ENCODE data around the gene RBP5.

The RBP5 gene, protein sequence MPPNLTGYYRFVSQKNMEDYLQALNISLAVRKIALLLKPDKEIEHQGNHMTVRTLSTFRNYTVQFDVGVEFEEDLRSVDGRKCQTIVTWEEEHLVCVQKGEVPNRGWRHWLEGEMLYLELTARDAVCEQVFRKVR

DNA sequence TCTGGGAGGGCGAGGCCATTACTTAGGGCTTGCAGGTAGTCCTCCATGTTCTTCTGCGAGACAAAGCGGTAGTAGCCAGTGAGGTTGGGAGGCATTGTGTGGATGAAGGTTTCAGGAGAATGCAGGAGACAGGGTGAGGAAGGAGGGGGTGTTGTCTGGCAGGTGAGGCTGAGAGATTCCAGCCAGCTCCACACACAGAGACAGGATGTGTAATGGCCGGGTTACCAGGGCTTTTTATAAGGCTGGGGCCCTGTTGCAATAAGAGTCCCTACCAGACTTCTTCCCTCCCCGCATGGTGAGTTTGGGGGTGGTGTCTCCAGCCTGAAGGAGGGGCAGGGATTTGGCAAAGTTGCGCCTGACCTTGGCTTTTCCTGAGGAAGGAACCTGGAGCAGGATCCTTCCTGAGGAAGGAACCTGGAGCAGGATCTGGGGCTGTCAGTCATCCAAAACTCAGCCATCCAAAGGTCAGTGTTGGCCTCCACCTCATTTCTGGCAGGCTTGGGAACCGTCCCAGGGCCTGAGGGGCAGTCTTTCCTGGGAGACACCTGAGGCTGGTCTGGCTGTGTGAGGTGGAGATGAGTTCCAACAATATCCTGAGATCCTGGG lies at the start of gene RBP5:
Gene RBP5, minus strand, starts transcription at position 209 of the 606 bp plus-strand sequence. Its CDS starts 114 bp downstream, at position 95.
- DNase-seq: no peak

DNA sequence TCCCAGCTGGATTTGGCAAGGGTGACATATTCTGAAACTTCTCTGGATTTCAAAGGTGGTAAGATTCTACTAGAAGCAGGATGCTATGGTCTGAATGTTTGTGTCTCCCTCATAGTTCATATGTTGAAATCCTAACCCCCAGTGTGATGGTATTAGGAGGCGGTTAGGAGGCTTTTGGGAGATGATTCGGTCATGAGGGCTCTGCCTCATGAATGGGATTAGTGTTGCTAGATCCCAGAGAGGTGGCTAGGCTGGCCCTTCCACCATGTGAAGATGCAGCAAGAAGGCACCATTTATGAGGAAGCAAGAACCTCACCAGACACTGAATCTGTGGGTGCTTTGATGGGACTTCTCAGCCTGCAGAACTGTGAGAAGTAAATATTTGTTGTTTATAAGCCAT lies 49.8 kb upstream of the RBP5 start:
- DNase-seq: no peak

GRCh38 chr12:7176595-7176994 lies 47.9 kb upstream of the RBP5 start:
- DNase-seq: no peak

GRCh38 chr12:7175493-7175892 lies 46.8 kb upstream of the RBP5 start:
- DNase-seq: no peak

GRCh38 chr12:7171854-7172253 lies 43.2 kb upstream of the RBP5 start:
- no peak for DNase-seq

- DNase-seq: no peak
These were observed 41.3 kb upstream of the RBP5 start for GRCh38 chr12:7169951-7170350.

DNA sequence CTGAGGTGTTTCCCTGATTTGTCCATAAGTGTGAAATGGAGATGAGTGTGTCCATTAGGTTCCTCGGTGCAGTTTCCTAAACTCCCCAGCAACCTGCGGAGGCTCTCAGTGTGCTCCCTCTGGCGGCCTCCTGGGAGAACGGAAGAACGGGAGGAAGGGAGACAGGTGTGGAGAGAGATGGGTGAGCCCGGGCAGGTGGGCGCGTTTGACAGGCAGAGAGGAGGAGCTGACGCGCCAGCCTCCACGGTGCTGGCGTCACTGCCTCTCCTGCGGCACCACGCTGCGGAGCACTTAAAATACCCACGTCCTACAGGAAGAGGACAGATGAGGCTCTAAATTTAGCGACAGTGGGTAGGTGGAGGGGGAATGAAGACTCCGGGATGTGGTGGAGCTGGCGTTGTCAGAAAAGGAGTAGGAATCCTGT lies 34.0 kb upstream of the RBP5 start:
- no peak for DNase-seq

GRCh38 chr12:7161811-7162210 lies 33.1 kb upstream of the RBP5 start:
- no peak for DNase-seq

- DNase-seq: no peak
These were observed 32.6 kb upstream of the RBP5 start for GRCh38 chr12:7161327-7161726.

GRCh38 chr12:7160183-7160582 lies 31.5 kb upstream of the RBP5 start:
- DNase-seq: no peak

GRCh38 chr12:7158781-7159609 lies 30.3 kb upstream of the RBP5 start:
- DNase-seq: no peak

DNA sequence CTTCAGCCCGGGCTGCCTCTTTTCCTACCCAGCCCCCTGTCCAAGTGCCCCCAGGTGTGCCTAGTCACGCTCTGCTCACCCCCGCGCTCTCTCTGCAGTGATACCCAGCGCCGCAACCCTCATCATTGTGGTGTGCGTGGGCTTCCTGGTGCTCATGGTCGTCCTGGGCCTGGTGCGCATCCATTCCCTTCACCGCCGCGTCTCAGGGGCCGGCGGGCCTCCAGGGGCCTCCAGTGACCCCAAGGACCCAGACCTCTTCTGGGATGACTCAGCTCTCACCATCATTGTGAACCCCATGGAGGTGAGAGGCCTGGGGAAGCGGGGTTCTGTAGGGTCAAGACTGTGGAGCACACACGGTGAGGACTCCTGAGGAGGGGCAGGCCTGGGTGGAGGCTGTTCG lies 28.7 kb upstream of the RBP5 start:
- DNase-seq: no peak

DNA sequence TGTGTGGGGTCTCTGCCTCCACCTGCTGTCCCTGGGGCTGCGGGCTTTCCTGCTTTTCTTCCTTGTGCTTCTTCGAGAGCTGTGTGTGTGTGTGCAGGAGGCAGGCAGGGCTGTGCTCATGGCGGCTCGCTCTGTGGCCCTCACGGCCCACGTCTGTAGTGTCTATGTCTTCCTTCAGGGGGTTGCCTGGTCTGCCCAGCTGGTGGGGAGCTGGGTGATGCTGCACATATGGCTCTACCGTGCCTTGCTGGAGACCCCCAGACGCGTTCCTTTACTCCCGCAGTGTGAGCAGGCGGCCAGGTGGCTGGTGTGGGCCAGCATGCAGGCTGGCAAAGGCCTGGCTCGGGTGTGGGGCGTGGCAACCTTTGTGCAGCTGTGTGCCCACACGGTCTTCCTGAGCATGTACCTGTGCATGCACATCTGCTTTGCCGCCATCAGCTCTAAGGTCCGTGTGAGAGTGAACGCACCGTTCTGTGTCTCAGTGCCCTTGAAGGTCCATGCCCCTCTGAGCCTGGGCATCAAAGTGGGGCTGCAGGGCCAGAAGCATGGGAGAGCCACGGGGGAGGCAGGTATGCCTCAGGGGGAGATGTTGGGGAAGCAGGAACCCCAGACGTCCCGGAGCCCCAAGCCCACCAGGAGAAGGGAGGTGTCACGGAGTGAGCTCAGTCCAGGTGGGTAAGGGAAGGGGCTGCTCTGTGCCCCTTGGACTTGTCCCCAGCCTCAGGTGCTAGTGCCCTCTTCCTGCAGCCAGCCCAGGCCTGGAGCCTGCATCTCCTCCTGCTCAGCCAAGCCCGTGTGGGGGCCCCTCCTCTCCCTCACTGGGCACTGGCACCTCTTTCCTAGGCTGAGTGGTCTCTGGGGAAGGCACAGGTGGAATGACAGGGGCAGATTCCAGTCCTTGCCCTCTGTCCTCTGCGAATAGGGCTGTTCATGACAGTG lies 27.8 kb upstream of the RBP5 start:
- DNase-seq: no peak

- DNase-seq: no peak
These were observed 26.9 kb upstream of the RBP5 start for GRCh38 chr12:7155471-7156034.

- DNase-seq: no peak
These were observed 26.3 kb upstream of the RBP5 start for GRCh38 chr12:7154901-7155470.

DNA sequence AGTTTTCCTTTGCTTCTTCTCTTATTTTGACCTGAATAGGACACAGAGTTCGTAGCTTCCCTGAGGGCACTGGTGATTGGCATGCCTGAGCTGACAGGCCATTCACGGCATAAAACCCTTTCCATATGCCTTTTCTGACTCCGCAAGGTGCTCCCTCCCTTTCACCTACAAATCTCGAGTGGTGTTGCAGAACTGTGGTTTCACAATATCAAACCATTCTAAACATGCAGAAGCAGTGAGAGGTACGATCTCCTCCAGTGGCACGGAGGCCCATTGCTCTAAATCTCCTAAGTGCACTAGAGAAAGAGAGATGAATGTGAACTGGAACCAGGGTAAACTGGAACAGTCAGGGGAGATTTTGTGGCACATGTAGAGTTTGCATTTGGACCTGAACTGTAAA lies 25.4 kb upstream of the RBP5 start:
- no peak for DNase-seq

DNA sequence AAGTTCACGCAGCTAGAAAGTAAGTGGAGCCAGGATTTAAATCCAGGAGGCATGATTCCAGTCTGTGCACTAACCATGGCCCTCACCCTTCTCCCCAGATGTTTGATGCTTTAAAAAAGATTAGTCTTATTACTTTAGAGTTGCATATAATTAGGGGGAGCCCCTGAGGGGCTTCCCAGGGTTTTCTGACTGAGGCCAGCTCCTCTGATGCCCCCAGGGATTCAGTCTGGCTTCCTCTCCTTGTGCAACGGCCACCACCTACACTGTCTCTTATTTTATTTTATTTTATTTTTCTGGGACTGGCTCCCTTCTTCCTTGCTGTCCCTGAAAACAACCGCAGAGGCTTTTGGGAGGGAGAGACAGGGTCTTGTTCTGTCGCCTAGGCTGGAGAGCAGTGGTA lies 24.1 kb upstream of the RBP5 start:
- no peak for DNase-seq

GRCh38 chr12:7151532-7151931 lies 22.8 kb upstream of the RBP5 start:
- DNase-seq: no peak

- DNase-seq: no peak
These were observed 22.2 kb upstream of the RBP5 start for GRCh38 chr12:7150841-7151240.

DNA sequence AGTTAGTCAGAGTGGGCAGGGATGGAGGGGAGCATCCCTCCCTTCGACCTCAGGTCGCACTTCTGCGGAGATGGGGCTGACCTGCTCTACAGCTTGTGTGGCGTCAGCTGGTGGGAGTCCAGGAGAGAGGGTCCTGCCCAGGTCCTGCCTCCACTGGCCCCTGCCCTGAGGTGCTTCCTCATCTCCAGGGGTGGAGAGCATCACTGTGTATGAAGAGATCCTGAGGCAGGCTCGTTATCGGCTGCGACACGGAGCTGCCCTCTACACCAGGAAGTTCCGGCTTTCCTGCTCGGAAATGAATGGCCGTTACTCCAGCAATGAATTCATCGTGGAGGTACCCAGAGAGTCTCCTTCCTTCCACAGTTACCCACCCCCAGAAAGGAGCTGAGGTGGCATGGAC lies 21.7 kb upstream of the RBP5 start:
- no peak for DNase-seq

- no peak for DNase-seq
These were observed 18.2 kb upstream of the RBP5 start for GRCh38 chr12:7146906-7147305.

DNA sequence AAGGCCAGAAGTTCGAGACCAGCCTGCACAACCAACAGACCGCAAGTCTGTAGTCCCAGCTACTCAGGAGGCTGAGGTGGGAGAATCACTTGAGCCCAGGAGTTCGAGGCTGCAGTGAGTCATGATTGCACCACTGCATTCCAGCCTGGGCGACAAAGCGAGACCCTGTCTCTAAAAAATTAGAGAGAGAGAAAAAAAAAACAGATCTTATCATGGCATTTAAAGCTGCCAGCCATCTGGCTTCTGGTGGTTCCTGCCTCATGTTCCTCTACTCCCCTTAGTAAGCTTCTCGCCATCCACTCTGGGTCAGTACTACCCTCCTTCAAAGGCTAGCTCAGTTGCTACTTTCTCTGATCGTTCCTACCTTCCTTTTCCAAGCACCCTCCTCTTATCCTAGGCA lies 17.5 kb upstream of the RBP5 start:
- no peak for DNase-seq

Data from inflammatory macrophage treated with lipopolysaccharide for 1 hour (primary cell).